HG02970 (cell line): ENCODE results near the gene NAPEPLD.
"Not testable (repeated sequence)": the region's sequence is repeated elsewhere in the genome, so short reads cannot be mapped to it uniquely, and the experiment has no call there.

ENCODE experiments used
- ATAC-seq: cut with Tn5 transposase; IDR thresholded peaks from one replicate; pipeline ENCODE4 v1.9.1; 2021; ENCODE audit warnings: mild to moderate bottlenecking, moderate library complexity, moderate number of reproducible peaks; ENCODE audit not compliant: unreplicated experiment, low FRiP score

The NAPEPLD gene

GRCh38 chr7:103074519-103075336, 74.2 kb downstream of the NAPEPLD start, which contains the start of the genes ARMC10 and FBXL13:
TSS of gene ARMC10 (plus strand) at chr7:103075140. CDS start at chr7:103075273, 133 bp downstream.
TSS of gene FBXL13 (minus strand) at chr7:103074796.
- peak; percentile 88 for ATAC-seq

GRCh38 chr7:103073989-103074518, 74.8 kb downstream of the NAPEPLD start:
- no peak for ATAC-seq

DNA sequence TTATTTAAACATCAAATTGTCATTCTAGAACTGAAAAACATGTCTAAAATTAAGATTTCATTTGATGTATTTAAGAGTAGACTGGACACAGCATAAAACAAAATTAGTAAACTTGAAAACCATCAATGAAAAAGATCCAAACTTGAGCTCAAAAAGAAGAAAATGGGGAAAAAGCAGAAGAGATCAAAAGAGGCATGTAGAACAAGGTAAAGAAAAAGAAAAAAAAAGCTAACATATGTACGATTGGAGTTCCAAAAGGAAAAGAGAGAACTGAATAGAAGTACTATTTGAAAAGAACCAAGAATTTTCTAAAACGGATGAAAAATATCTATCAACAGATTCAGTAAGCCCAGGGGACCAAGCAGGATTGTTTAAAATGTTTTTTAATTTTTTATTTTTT, 77.9 kb downstream of the NAPEPLD start:
- no peak for ATAC-seq

GRCh38 chr7:103068414-103069403, 80.2 kb downstream of the NAPEPLD start:
- no peak for ATAC-seq

- ATAC-seq = no peak
Observed at GRCh38 chr7:103065667-103066066, 83.2 kb downstream of the NAPEPLD start.

DNA sequence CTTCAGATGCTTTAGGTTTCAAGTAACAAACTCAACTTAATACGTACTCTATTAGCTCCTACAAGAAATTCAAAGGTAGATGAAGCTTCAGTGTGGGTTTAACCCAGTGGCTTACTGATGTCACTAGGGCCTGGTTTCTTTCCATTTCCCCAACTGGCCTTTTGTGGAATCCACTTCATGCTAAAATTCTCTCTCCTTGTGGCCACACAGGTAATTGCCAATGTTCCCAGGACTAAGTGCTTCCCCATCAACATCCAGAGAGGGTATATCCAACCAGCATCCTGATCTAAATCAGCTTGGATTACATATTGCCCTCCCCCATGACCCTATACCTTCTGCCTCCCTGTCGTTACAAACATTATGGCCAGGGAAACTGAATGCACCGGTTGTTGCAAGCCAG, 85.0 kb downstream of the NAPEPLD start:
- no peak for ATAC-seq

DNA sequence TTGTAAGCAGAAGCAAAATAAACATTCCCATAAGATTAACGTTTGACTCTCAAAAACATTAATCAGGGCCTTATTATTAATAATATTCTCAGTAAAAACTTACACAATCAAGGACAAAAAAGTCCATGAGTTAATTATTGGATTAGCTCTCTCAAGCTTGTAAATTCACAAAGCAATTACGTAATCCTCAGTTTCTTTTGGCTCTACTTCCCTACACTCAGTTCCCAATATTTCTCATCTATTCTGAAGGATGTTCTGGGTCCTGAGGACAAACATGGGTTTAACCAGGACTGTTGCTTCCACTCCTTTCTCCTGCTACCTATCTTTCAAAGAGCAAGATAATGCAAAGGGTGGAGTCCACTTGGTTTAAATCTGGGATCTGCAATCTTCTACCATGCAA, 89.4 kb downstream of the NAPEPLD start:
- no peak for ATAC-seq

DNA sequence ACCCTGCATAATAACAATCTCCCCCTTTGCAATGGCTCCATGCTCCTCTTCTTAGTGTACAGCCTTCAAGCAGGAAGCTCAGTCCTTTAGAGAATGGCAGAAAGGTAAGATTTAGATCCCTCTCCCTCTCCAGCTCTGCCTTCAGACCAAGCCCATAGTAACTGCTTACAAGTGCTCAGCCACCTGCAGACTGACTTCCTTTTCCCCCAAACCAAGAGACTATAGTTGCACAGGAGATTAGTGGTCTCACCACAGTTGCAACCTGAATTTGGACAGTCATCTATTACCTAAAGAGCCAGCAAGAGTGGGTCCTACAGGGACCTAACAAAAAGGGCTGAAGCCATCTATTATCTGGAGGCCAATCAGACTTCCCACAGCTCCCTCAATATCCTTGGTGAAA, 90.8 kb downstream of the NAPEPLD start:
- ATAC-seq = no peak

- not testable (repeated sequence) for ATAC-seq
Observed at GRCh38 chr7:103056006-103056405, 92.9 kb downstream of the NAPEPLD start.

DNA sequence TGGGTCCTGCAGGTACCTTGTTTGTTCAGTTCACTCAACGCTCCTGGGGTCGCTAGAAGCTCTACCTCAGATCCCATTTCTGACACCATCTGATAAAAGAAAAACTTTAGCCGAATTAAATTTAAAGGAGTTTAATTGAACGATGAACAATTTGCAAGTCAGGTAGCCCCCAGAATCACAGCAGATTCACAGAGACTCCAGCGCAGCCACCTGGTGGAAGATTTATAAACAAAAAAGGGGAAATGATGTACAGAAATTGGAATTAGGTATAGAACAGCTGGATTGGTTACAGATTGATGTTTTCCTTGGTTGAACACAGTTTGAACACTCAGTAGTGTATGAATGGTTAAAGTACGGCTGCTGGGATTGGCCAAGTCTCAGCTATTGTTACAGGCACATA, 97.4 kb downstream of the NAPEPLD start:
- no peak for ATAC-seq
